HepG2 (cell line): ENCODE results near the gene SPATA33. TPM values are rescaled to one million over a fixed set of nuclear protein-coding genes. Genes with fewer than 3 reads are reported as not detected.
"Not testable (repeated sequence)": the region's sequence is repeated elsewhere in the genome, so short reads cannot be mapped to it uniquely, and the experiment has no call there.

Source experiments
- ATAC-seq: fragments of 200-7000 bp; cut with Tn5 transposase; 3 replicates; pipeline ENCODE4 v1.9.1; 2020; ENCODE audit warnings: mild to moderate bottlenecking, moderate library complexity
- BruUV-seq: library from RNA; stranded (reverse); fragments of 400-500 nt; replicated peaks from 2 replicates; lab custom pipeline; 2021; lab: Mats Ljungman, UMichigan
- CTCF ChIA-PET: fragments of 300-600 bp; formaldehyde crosslinking; extraction: SDS; loops from one replicate; lab custom pipeline; 2021; ENCODE audit warnings: low total read pairs, inconsistent platforms, low intra/inter-chr PET ratio; lab: Yijun Ruan, JAX
- POLR2A ChIA-PET: fragments of 350-600 bp; sonication (Branson Sonifier 250); formaldehyde crosslinking; loops from one replicate; lab custom pipeline; 2020; ENCODE audit warnings: antibody characterized with exemption, inconsistent platforms; lab: Yijun Ruan, JAX
- DNase-seq: peaks from one replicate; pipeline ENCODE4 v3.0.0-alpha.2; 2015; ENCODE audit warnings: low spot score
- FAIRE-seq: peaks from 3 replicates; lab custom pipeline; 2011; peaks lifted over from hg19 to GRCh38; lab: Jason Lieb, UNC
- H2AFZ ChIP-seq: one replicate; pipeline ENCODE4 v1.6.1; 2011; ENCODE audit warnings: low read length, inconsistent platforms
- H3K27ac ChIP-seq: fragments of 300-600 bp; 3 replicates; pipeline ENCODE4 v1.8.0; 2011; ENCODE audit warnings: mixed run types, mild to moderate bottlenecking, mixed read lengths, low read length, inconsistent platforms; ENCODE audit not compliant: insufficient read depth; ENCODE audit errors: extremely low read length
- H3K27me3 ChIP-seq, 2 experiments: fragments of 200-600 bp in 1 of 2; 2 replicates in 1 of 2; 3 replicates in 1 of 2; pipeline versions ENCODE4 v1.6.0 to v1.8.0; 2011; ENCODE audit warnings: low read length in 2 of 2, mild to moderate bottlenecking in 2 of 2, moderate library complexity in 2 of 2, inconsistent platforms in 1 of 2; ENCODE audit not compliant: insufficient read depth in 2 of 2, control insufficient read depth in 1 of 2
- H3K36me3 ChIP-seq, 2 experiments: fragments of 200-600 bp in 1 of 2; replicated peaks in 1 of 2; 2 replicates in 1 of 2; 3 replicates in 1 of 2; pipeline versions ENCODE4 v1.5.1 to v1.8.0; 2011; ENCODE audit warnings: low read length in 2 of 2, inconsistent platforms in 1 of 2; ENCODE audit not compliant: insufficient read depth in 2 of 2, control insufficient read depth in 1 of 2
- H3K4me1 ChIP-seq: 2 replicates; pipeline ENCODE4 v1.5.1; 2012; ENCODE audit warnings: low read length, inconsistent platforms; ENCODE audit not compliant: insufficient read depth
- H3K4me2 ChIP-seq: 2 replicates; pipeline ENCODE4 v1.6.0; 2011; ENCODE audit warnings: low read depth, low read length, inconsistent platforms
- H3K4me3 ChIP-seq, 3 experiments: fragments of 200-600 bp in 1 of 3; sonication (generic), shearing (Covaris generic) in 1 of 3; replicated peaks in 1 of 3; 2 replicates each; pipeline ENCODE4 v1.5.1; 2011 to 2016; ENCODE audit warnings: low read length in 3 of 3, inconsistent platforms in 2 of 3, low read depth in 2 of 3, mild to moderate bottlenecking in 2 of 3, control low read depth in 1 of 3, mixed read lengths in 1 of 3; ENCODE audit not compliant: insufficient read depth in 1 of 3
- H3K79me2 ChIP-seq: one replicate; pipeline ENCODE4 v1.6.1; 2011; ENCODE audit warnings: low read length, inconsistent platforms; ENCODE audit not compliant: insufficient read depth
- H3K9ac ChIP-seq: 2 replicates; pipeline ENCODE4 v1.6.0; 2011; ENCODE audit warnings: mild to moderate bottlenecking, low read depth, low read length, inconsistent platforms; ENCODE audit not compliant: insufficient read depth
- H3K9me3 ChIP-seq: 2 replicates; pipeline ENCODE4 v1.5.1; 2012; ENCODE audit warnings: mild to moderate bottlenecking, low read length
- H4K20me1 ChIP-seq: 2 replicates; pipeline ENCODE4 v1.6.0; 2011; ENCODE audit warnings: inconsistent platforms, mild to moderate bottlenecking, low read length, moderate library complexity; ENCODE audit not compliant: insufficient read depth
- AHR ChIP-seq: IDR thresholded peaks from 2 replicates; pipeline ENCODE4 v1.6.1; 2018; ENCODE audit warnings: missing genetic modification reagents, missing compliant biosample characterization
- CCDC6 ChIP-seq: sonication (generic); formaldehyde crosslinking; IDR thresholded peaks from 2 replicates; pipeline ENCODE4 v1.8.1; 2022; ENCODE audit warnings: mild to moderate bottlenecking, missing genetic modification reagents, moderate library complexity
- ELF1 ChIP-seq: sonication (generic); formaldehyde crosslinking; IDR thresholded peaks from 2 replicates; pipeline ENCODE4 v1.4.0; 2020; ENCODE audit warnings: missing genetic modification reagents
- FOXO4 ChIP-seq: sonication (generic); formaldehyde crosslinking; conservative IDR thresholded peaks from 2 replicates; pipeline ENCODE4 v1.8.1; 2023; ENCODE audit warnings: missing genetic modification reagents
- ZBTB38 ChIP-seq: sonication (generic); formaldehyde crosslinking; IDR thresholded peaks from 2 replicates; pipeline ENCODE4 v1.5.1; 2020; ENCODE audit warnings: mild to moderate bottlenecking, missing genetic modification reagents
- ZNF121 ChIP-seq: sonication (generic); formaldehyde crosslinking; IDR thresholded peaks from 2 replicates; pipeline ENCODE4 v1.5.0; 2020; ENCODE audit warnings: mild to moderate bottlenecking, missing genetic modification reagents
- ZNF687 ChIP-seq: sonication (generic); formaldehyde crosslinking; IDR thresholded peaks from 2 replicates; pipeline ENCODE4 v1.5.1; 2020; ENCODE audit warnings: mild to moderate bottlenecking, missing genetic modification reagents, moderate library complexity
- ZNF770 ChIP-seq: sonication (generic); formaldehyde crosslinking; IDR thresholded peaks from 2 replicates; pipeline ENCODE4 v1.5.0; 2020; ENCODE audit warnings: mild to moderate bottlenecking, missing genetic modification reagents
- WGBS: methylation state at CpG from one replicate; pipeline ENCODE4 v1.1.6; 2017; ENCODE audit warnings: low lambda C conversion rate; 5-methylcytosine and 5-hydroxymethylcytosine counted together
- in situ Hi-C: cut with HindIII; loops from 2 replicates; pipeline ENCODE4 v1.10.0; 2017; ENCODE audit warnings: low pct_unique_long_range_greater_than_20kb; ENCODE audit not compliant: extremely low pct_ligation_motif_present
- intact Hi-C: fragments of 100-400 bp; cut with micrococcal nuclease; formaldehyde crosslinking; loops from one replicate; pipeline ENCODE4 v1.10.0; 2022; ENCODE audit not compliant: unreplicated experiment
- polyA plus RNA-seq, 8 experiments: library from polyadenylated mRNA; depleted of rRNA in 3 of 8; stranded (reverse) in 7 of 8; unstranded in 1 of 8; fragments of >200 nt; fragmentation: Illumina TruSeq in 4 of 8; extraction: Trizol in 4 of 8; gene quantifications; 2 replicates each; pipeline versions ENCODE4 v1.2.1 to v1.2.3, GENCODE V29; 2011 to 2016; ENCODE audit warnings: low read depth in 4 of 8, missing spikeins in 1 of 8, mixed read lengths in 1 of 8; ENCODE audit not compliant: insufficient read depth in 1 of 8
- total RNA-seq, 5 experiments: library from RNA; depleted of rRNA; stranded (reverse); fragments of >200 nt; fragmentation: Illumina TruSeq; extraction: Trizol; gene quantifications; 2 replicates each; pipeline ENCODE4 v1.2.3, GENCODE V29; 2016; ENCODE audit warnings: low read depth in 1 of 5

The SPATA33 gene
- total and polyA plus RNA-seq, 2 of the 13 experiments (the other 11 are each of a cell fraction or from before 2014, with no cell fraction given): 5.7 to 11.0 TPM

DNA sequence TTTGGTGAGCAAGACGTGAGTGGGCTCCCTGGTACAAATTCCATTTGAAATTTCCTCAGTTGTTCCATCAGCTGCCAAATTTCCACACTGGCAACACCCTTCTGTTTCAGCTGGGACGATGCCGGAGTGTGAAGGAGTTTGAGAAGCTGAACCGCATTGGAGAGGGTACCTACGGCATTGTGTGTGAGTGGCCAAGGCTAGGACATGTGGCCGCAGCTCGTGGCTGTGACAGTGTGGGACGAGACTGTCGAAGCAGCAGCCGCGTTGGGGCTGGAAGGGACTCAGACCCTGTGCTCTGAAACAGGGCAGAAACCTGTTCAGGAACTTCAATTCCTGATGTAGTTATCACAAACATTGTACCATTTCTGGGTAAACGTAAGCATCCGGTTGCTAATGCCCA, 31.5 kb downstream of the SPATA33 start (continued):
- TF ChIP-seq ZNF687 (CRISPR knock-in tag) (peak; percentile 36), CCDC6 (no peak), ZBTB38 (CRISPR knock-in tag) (0 out of 2 replicates have a peak, but pooled peaks have one; percentile 40), ELF1 (CRISPR knock-in tag) (no peak), AHR (peak; percentile 24; the same call in 1 of the 2 replicates)

- not testable (repeated sequence) for H3K79me2 ChIP-seq, H3K4me3 ChIP-seq, ATAC-seq, BruUV-seq, H2AFZ ChIP-seq, DNase-seq
- peaks cover 80% of the 10 kb centered on the region for H3K4me1 ChIP-seq
- 75% methylated on average over 4 of the region's 4 CpGs for WGBS
- POLR2A ChIA-PET: interaction anchor here (3.2 kb wide), 1 partner anchor 11 kb away, joined by 20 read pairs; no protein-coding TSS in a partner anchor
- TF ChIP-seq ZNF770 (CRISPR knock-in tag) (peak; percentile 62; the same call in 1 of the 2 replicates), ZNF121 (CRISPR knock-in tag) (peak; percentile 77), FOXO4 (CRISPR knock-in tag) (0 out of 2 replicates have a peak, but pooled peaks have one; percentile 35)
- TF ChIP-seq, all 625 proteins: peak for 3; not testable (repeated sequence) for 622
- intact Hi-C loops, H3K9ac ChIP-seq, H3K36me3 ChIP-seq, H4K20me1 ChIP-seq, H3K27me3 ChIP-seq, CTCF ChIA-PET, H3K27ac ChIP-seq, H3K4me2 ChIP-seq, FAIRE-seq, in situ Hi-C loops: not testable (repeated sequence)
- H3K9me3 ChIP-seq: peaks cover 13% of the 10 kb centered on the region
Observed at GRCh38 chr16:89689621-89690020, 32.0 kb downstream of the SPATA33 start.
